GM12878 (cell line): ENCODE data around the gene MUSTN1. TPM values are rescaled to one million over a fixed set of nuclear protein-coding genes. Genes with fewer than 3 reads are reported as not detected.

ENCODE experiments used
- ATAC-seq: fragments of 200-7000 bp; cut with Tn5 transposase; 3 replicates; pipeline ENCODE4 v1.9.1; 2020; ENCODE audit warnings: mild to moderate bottlenecking, moderate library complexity
- BruUV-seq: library from RNA; stranded (reverse); fragments of 400-500 nt; replicated peaks from 2 replicates; lab custom pipeline; 2021; lab: Mats Ljungman, UMichigan
- CTCF ChIA-PET: fragments of 300-600 bp; sonication (Branson Sonifier 250); formaldehyde crosslinking; extraction: SDS; loops from one replicate; lab custom pipeline; 2021; ENCODE audit warnings: inconsistent platforms; lab: Yijun Ruan, JAX
- POLR2A ChIA-PET: fragments of 350-600 bp; formaldehyde crosslinking; extraction: SDS; loops from one replicate; lab custom pipeline; 2021; ENCODE audit warnings: inconsistent platforms; lab: Charles Lee
- RAD21 ChIA-PET: fragments of 300-600 bp; sonication (Branson Sonifier 250); formaldehyde crosslinking; loops from one replicate; lab custom pipeline; 2023; ENCODE audit warnings: antibody characterized with exemption; ENCODE audit not compliant: unreplicated experiment; lab: Charles Lee
- SMC1A ChIA-PET: fragments of 300-600 bp; sonication (Branson Sonifier 250); formaldehyde crosslinking; loops from one replicate; lab custom pipeline; 2023; ENCODE audit not compliant: unreplicated experiment, uncharacterized antibody; lab: Charles Lee
- DNase-seq: peaks from one replicate; pipeline ENCODE4 v3.0.0-alpha.2; 2011; ENCODE audit warnings: low read depth, low spot score
- FAIRE-seq: peaks from 3 replicates; lab custom pipeline; 2011; peaks lifted over from hg19 to GRCh38; lab: Jason Lieb, UNC
- H2AFZ ChIP-seq: 2 replicates; pipeline ENCODE4 v1.6.0; 2011; ENCODE audit warnings: low read depth, low read length, control low read depth; ENCODE audit not compliant: control insufficient read depth
- H3K27ac ChIP-seq: 2 replicates; pipeline ENCODE4 v1.5.1; 2011; ENCODE audit warnings: control low read depth; ENCODE audit not compliant: control insufficient read depth, insufficient read depth
- H3K27me3 ChIP-seq, 2 experiments: replicated peaks in 1 of 2; 2 replicates each; pipeline versions ENCODE4 v1.6.0 to v1.6.1; 2011; ENCODE audit warnings: low read length in 1 of 2; ENCODE audit not compliant: control insufficient read depth in 2 of 2, insufficient read depth in 2 of 2
- H3K36me3 ChIP-seq, 2 experiments: 2 replicates each; pipeline ENCODE4 v1.5.1; 2011; ENCODE audit warnings: low read length in 1 of 2; ENCODE audit not compliant: control insufficient read depth in 2 of 2, insufficient read depth in 2 of 2
- H3K4me1 ChIP-seq: 2 replicates; pipeline ENCODE4 v1.6.1; 2011; ENCODE audit warnings: mild to moderate bottlenecking, low read length, moderate library complexity, mixed read lengths; ENCODE audit not compliant: control insufficient read depth, insufficient read depth
- H3K4me2 ChIP-seq: 2 replicates; pipeline ENCODE4 v1.6.0; 2011; ENCODE audit warnings: control low read depth; ENCODE audit not compliant: control insufficient read depth, insufficient read depth
- H3K4me3 ChIP-seq: fragments of 200-600 bp; sonication (generic); 2 replicates; pipeline ENCODE4 v1.5.1; 2016
- H3K79me2 ChIP-seq: 2 replicates; pipeline ENCODE4 v1.6.0; 2011; ENCODE audit warnings: low read length; ENCODE audit not compliant: control insufficient read depth, insufficient read depth
- H3K9ac ChIP-seq: 2 replicates; pipeline ENCODE4 v1.8.0; 2011; ENCODE audit warnings: low read length, control low read depth, mixed read lengths; ENCODE audit not compliant: control insufficient read depth, insufficient read depth
- H3K9me3 ChIP-seq: replicated peaks from 3 replicates; pipeline ENCODE4 v1.5.1; 2011; ENCODE audit warnings: mild to moderate bottlenecking, low read length; ENCODE audit not compliant: control insufficient read depth, insufficient read depth
- H4K20me1 ChIP-seq: 2 replicates; pipeline ENCODE4 v1.6.0; 2011; ENCODE audit not compliant: control insufficient read depth, insufficient read depth
- BCL11A ChIP-seq: IDR thresholded peaks from 2 replicates; pipeline ENCODE4 v1.6.1; 2011; ENCODE audit warnings: low read depth, low read length
- BCLAF1 ChIP-seq: fragments of 450-650 bp; IDR thresholded peaks from 2 replicates; pipeline ENCODE4 v1.6.1; 2017; ENCODE audit warnings: antibody characterized with exemption, mild to moderate bottlenecking, moderate library complexity
- E2F8 ChIP-seq: fragments of 450-650 bp; IDR thresholded peaks from 2 replicates; pipeline ENCODE4 v1.6.1; 2018; ENCODE audit warnings: mild to moderate bottlenecking, low read depth, moderate library complexity; ENCODE audit not compliant: partially characterized antibody
- ESRRA ChIP-seq: IDR thresholded peaks from 2 replicates; pipeline ENCODE4 v1.6.1; 2012; ENCODE audit warnings: mild to moderate bottlenecking, low read length, improper control_type of control experiment
- HDAC6 ChIP-seq: fragments of 200-600 bp; sonication (generic); IDR thresholded peaks from one replicate; pipeline ENCODE4 v1.8.0; 2017; ENCODE audit warnings: antibody characterized with exemption; ENCODE audit not compliant: unreplicated experiment
- HDGF ChIP-seq: fragments of 450-650 bp; IDR thresholded peaks from 2 replicates; pipeline ENCODE4 v1.6.1; 2016; ENCODE audit warnings: antibody characterized with exemption
- IRF4 ChIP-seq: IDR thresholded peaks from 2 replicates; pipeline ENCODE4 v1.6.1; 2011; ENCODE audit warnings: low read depth, low read length
- KLF5 ChIP-seq: fragments of 450-650 bp; IDR thresholded peaks from 2 replicates; pipeline ENCODE4 v1.6.1; 2014; ENCODE audit warnings: mild to moderate bottlenecking; ENCODE audit not compliant: partially characterized antibody
- NFYA ChIP-seq: IDR thresholded peaks from 2 replicates; pipeline ENCODE4 v1.6.1; 2011; ENCODE audit warnings: low read depth, mild to moderate bottlenecking, low read length, improper control_type of control experiment, borderline replicate concordance
- RCOR1 ChIP-seq: conservative IDR thresholded peaks from 2 replicates; pipeline ENCODE4 v1.6.1; 2012; ENCODE audit warnings: low read depth, low read length, improper control_type of control experiment
- SMAD5 ChIP-seq: IDR thresholded peaks from 2 replicates; pipeline ENCODE4 v1.6.1; 2016; ENCODE audit warnings: antibody characterized with exemption, low read depth
- STAT3 ChIP-seq: IDR thresholded peaks from 2 replicates; pipeline ENCODE4 v1.6.1; 2011; ENCODE audit warnings: low read depth, low read length, improper control_type of control experiment
- USF2 ChIP-seq: IDR thresholded peaks from 2 replicates; pipeline ENCODE4 v1.6.1; 2011; ENCODE audit warnings: low read depth, low read length, improper control_type of control experiment, borderline replicate concordance
- YY1 ChIP-seq: IDR thresholded peaks from 2 replicates; pipeline ENCODE4 v1.6.1; 2011; ENCODE audit warnings: low read depth, mild to moderate bottlenecking, low read length
- ZNF24 ChIP-seq: fragments of 450-650 bp; IDR thresholded peaks from 2 replicates; pipeline ENCODE4 v1.6.1; 2017; ENCODE audit warnings: antibody characterized with exemption, mild to moderate bottlenecking
- WGBS: methylation state at CpG from one replicate; pipeline ENCODE4 v1.1.6; 2016; ENCODE audit warnings: low lambda C conversion rate; ENCODE audit not compliant: insufficient replicate concordance, insufficient coverage; ENCODE audit errors: missing lambda C conversion rate; 5-methylcytosine and 5-hydroxymethylcytosine counted together
- in situ Hi-C: fragments of 300-500 bp; cut with MboI; formaldehyde crosslinking; loops from 9 replicates; pipeline ENCODE4 v1.14.3; 2018; ENCODE audit warnings: mixed read lengths
- intact Hi-C: fragments of 100-400 bp; cut with micrococcal nuclease; formaldehyde crosslinking; loops from one replicate; pipeline ENCODE4 v1.14.2; 2022; ENCODE audit not compliant: unreplicated experiment
- polyA plus RNA-seq, 11 experiments: library from polyadenylated mRNA; depleted of rRNA in 4 of 11; unstranded in 6 of 11; stranded (reverse) in 5 of 11; fragments of >200 nt; fragmentation: Nextera tagmentation in 4 of 11; fragmentation: Illumina TruSeq in 1 of 11; extraction: Ambion mirVana in 4 of 11; extraction: Trizol in 1 of 11; gene quantifications; 1 replicate in 1 of 11; 2 replicates in 10 of 11; pipeline versions ENCODE4 v1.2.1 to v1.2.3, GENCODE V29; 2011 to 2016; ENCODE audit warnings: inconsistent platforms in 2 of 11, missing spikeins in 2 of 11, low read depth in 1 of 11
- total RNA-seq, 4 experiments: library from RNA; depleted of rRNA in 3 of 4; stranded (reverse); fragments of >200 nt in 3 of 4; fragmentation: Illumina TruSeq in 1 of 4; extraction: Trizol in 1 of 4; gene quantifications; 2 replicates each; pipeline versions ENCODE4 v1.2.1 to v1.2.3, GENCODE V29; 2013 to 2021
- TF ChIP-seq, protein P1 (sequence below): IDR thresholded peaks from 2 replicates; pipeline ENCODE4 v1.6.1; 2012; ENCODE audit warnings: low read length, inconsistent platforms

The MUSTN1 gene
- total and polyA plus RNA-seq, 10 of the 15 experiments (the other 5 are each of a cell fraction or from before 2014, with no cell fraction given): 0.35 to 4.5 (median 1.2) TPM; not detected in 2

- Histone ChIP-seq H3K4me3 (no peak overlapping the region), H2AFZ (no peak overlapping the region), H3K4me2 (no peak overlapping the region), H3K9ac (no peak overlapping the region), H3K9me3 (no peaks in the 10 kb centered on the region), H3K4me1 (no peaks in the 10 kb centered on the region), H3K36me3 (no peaks in the 10 kb centered on the region), H3K79me2 (no peaks in the 10 kb centered on the region), H3K27ac (no peak overlapping the region), H3K27me3 (no peaks in the 10 kb centered on the region; a peak in 2 of 4 replicates), H4K20me1 (no peaks in the 10 kb centered on the region)
- ChIA-PET RAD21 (no interaction called here), CTCF (interaction anchor here (1.1 kb wide), 1 partner anchor 34 kb away, joined by 3 read pairs; no protein-coding TSS in a partner anchor), SMC1A (no interaction called here), POLR2A (no interaction called here)
- FAIRE-seq (no peak), DNase-seq (no peak), ATAC-seq (no peak)
- intact Hi-C loops (no loop called here), in situ Hi-C loops (no loop called here)
- TF ChIP-seq IRF4: no peak
- no peak for TF ChIP-seq E2F8
- TF ChIP-seq USF2: no peak
- TF ChIP-seq BCL11A: no peak
- no peak for TF ChIP-seq YY1
- TF ChIP-seq, protein P1, sequence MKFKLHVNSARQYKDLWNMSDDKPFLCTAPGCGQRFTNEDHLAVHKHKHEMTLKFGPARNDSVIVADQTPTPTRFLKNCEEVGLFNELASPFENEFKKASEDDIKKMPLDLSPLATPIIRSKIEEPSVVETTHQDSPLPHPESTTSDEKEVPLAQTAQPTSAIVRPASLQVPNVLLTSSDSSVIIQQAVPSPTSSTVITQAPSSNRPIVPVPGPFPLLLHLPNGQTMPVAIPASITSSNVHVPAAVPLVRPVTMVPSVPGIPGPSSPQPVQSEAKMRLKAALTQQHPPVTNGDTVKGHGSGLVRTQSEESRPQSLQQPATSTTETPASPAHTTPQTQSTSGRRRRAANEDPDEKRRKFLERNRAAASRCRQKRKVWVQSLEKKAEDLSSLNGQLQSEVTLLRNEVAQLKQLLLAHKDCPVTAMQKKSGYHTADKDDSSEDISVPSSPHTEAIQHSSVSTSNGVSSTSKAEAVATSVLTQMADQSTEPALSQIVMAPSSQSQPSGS: no peak
- no peak for TF ChIP-seq NFYA
- no peak for TF ChIP-seq STAT3
- no peak for TF ChIP-seq HDGF
- TF ChIP-seq KLF5: no peak
- no peak for TF ChIP-seq HDAC6
- TF ChIP-seq ESRRA: no peak
- no peak for TF ChIP-seq ZNF24
- no peak for TF ChIP-seq BCLAF1
- no peak for TF ChIP-seq SMAD5
- TF ChIP-seq RCOR1: no peak
- WGBS: 41% methylated on average over 19 of the region's 19 CpGs
- no TSS peak for BruUV-seq
These were observed 48.2 kb downstream of the MUSTN1 start for GRCh38 chr3:52786330-52787215.
